Loucy (cell line): ENCODE results near the gene RHBDL3.

Source experiments
- CTCF ChIP-seq: fragments of 200-600 bp; sonication (generic); conservative IDR thresholded peaks from 2 replicates; pipeline ENCODE4 v1.5.1; 2014; ENCODE audit warnings: mild to moderate bottlenecking, antibody characterized with exemption, low read length
- EZH2phosphoT487 ChIP-seq: fragments of 200-600 bp; IDR thresholded peaks from 2 replicates; pipeline ENCODE4 v1.6.1; 2018; ENCODE audit warnings: antibody characterized with exemption, mild to moderate bottlenecking, moderate library complexity, borderline replicate concordance

GRCh38 chr17:32348483-32348800 lies 82.8 kb downstream of the RHBDL3 start:
- TF ChIP-seq EZH2phosphoT487 (no peak), CTCF (no peak)
